ENCODE measurements around the gene CLCNKA. TPM values are rescaled to one million over a fixed set of nuclear protein-coding genes. Genes with fewer than 3 reads are reported as not detected.

CLCNKA gene
- total and polyA plus RNA-seq, 2 of the 8 experiments (the other 6 are each of a cell fraction or from before 2014, with no cell fraction given), result 0.95 to 2.0 TPM

- no peaks in the 10 kb centered on the region for H4K20me1 ChIP-seq (replicated peaks in 1 of 2; ENCODE audit: control insufficient read depth in 1 of 2, insufficient read depth in 2 of 2, low read length in 2 of 2)
- no peak overlapping the region for H2BK120ac ChIP-seq (replicated peaks; ENCODE audit: low read depth, low read length)
- WGBS, 2 experiments (ENCODE audit: extremely low coverage in 1 of 2, insufficient coverage in 1 of 2, insufficient read length in 1 of 2, insufficient replicate concordance in 2 of 2, low coverage in 1 of 2, low lambda C conversion rate in 2 of 2, missing lambda C conversion rate in 1 of 2), result 90% methylated on average over 11 of the region's 15 CpGs; no CpG with 5 or more reads in 1 of the 2 experiments
- POLR2A ChIA-PET (ENCODE audit: partially characterized antibody), result interaction anchor here (1.0 to 1.5 kb wide), 3 partner anchors 10 to 50 kb away, joined by 3 to 4 read pairs (median 4); partner anchors contain the start of gene FAM131C
- DNase-seq (ENCODE audit: low read depth in 1 of 2, low spot score in 2 of 2) (no peak), FAIRE-seq (no peak)
- no peak overlapping the region for H3K14ac ChIP-seq (ENCODE audit: insufficient read length)
- CTCF ChIA-PET (ENCODE audit: partially characterized antibody), result interaction anchor here (0.7 to 7.8 kb wide), 6 partner anchors 9 to 106 kb away, joined by 3 to 91 read pairs (median 4); no protein-coding TSS in a partner anchor
- H4K8ac ChIP-seq (ENCODE audit: extremely low read depth, insufficient read depth, low read length), result no peak overlapping the region
- no peak overlapping the region for H4K5ac ChIP-seq (ENCODE audit: insufficient read length, low read depth, low read length)
- H2BK20ac ChIP-seq (ENCODE audit: low read length), result 0 out of 2 replicates have a peak overlapping the region, but pooled peaks have one; percentile 61
- H3K27me3 ChIP-seq (replicated peaks in 1 of 4; ENCODE audit: control insufficient read depth in 3 of 4, extremely low read depth in 1 of 4, insufficient read depth in 3 of 4, low read length in 3 of 4), result peaks cover 0 to 4% (median 2%) of the 10 kb centered on the region in 4 experiments; a peak in 2 of 7 replicates
- no peak overlapping the region for H3K18ac ChIP-seq (ENCODE audit: extremely low read depth, low read length)
- H3K36me3 ChIP-seq (ENCODE audit: control insufficient read depth in 2 of 4, insufficient read depth in 4 of 4, low read length in 3 of 4), result no peaks in the 10 kb centered on the region
- H3K4me3 ChIP-seq (ENCODE audit: extremely low read depth in 1 of 4, insufficient read depth in 2 of 4, low read depth in 3 of 4, low read length in 4 of 4), result no peak overlapping the region
- no peak overlapping the region; the same call in 1 of the 2 replicates for H2BK15ac ChIP-seq (ENCODE audit: low read length)
- H3K23ac ChIP-seq (ENCODE audit: insufficient read length), result no peak overlapping the region
- no peak overlapping the region for H3K9ac ChIP-seq (replicated peaks in 1 of 4; ENCODE audit: extremely low read depth in 1 of 4, low read depth in 3 of 4, low read length in 3 of 4)
- H3K23me2 ChIP-seq (ENCODE audit: low read depth, low read length), result no peaks in the 10 kb centered on the region
- H2AFZ ChIP-seq (ENCODE audit: low read length), result no peak overlapping the region
- H3K4me1 ChIP-seq (replicated peaks in 1 of 4; ENCODE audit: control insufficient read depth in 3 of 4, insufficient read depth in 4 of 4, low read length in 3 of 4), result peaks cover 0 to 18% (median 13%) of the 10 kb centered on the region in 4 experiments; a peak in 6 of 7 replicates
- no peak overlapping the region for H2BK5ac ChIP-seq (ENCODE audit: low read depth, low read length)
- H2BK12ac ChIP-seq (ENCODE audit: low read depth, low read length), result peak overlapping the region; percentile 14; the same call in 1 of the 2 replicates
- no peak overlapping the region for H3K4me2 ChIP-seq (ENCODE audit: insufficient read depth in 1 of 2, low read depth in 2 of 2, low read length in 2 of 2)
- no peak overlapping the region for H3K4ac ChIP-seq (replicated peaks; ENCODE audit: insufficient read length, low read depth, low read length)
- H3K79me2 ChIP-seq (ENCODE audit: control insufficient read depth in 1 of 2, insufficient read depth in 2 of 2, low read length in 2 of 2), result no peaks in the 10 kb centered on the region
- no peak overlapping the region for H3K56ac ChIP-seq (replicated peaks; ENCODE audit: insufficient read length, low read depth, low read length)
- H4K91ac ChIP-seq (replicated peaks; ENCODE audit: insufficient read length, low read length), result no peak overlapping the region
- no peak overlapping the region for H2AK5ac ChIP-seq (ENCODE audit: low read depth, low read length)
- no peaks in the 10 kb centered on the region for H3K79me1 ChIP-seq (ENCODE audit: low read depth, low read length)
- no peak overlapping the region for H3K27ac ChIP-seq (ENCODE audit: low read depth, low read length)
- no peaks in the 10 kb centered on the region for H3K9me3 ChIP-seq (ENCODE audit: insufficient read depth in 2 of 2, low read depth in 1 of 2, low read length in 1 of 2)
- TF ChIP-seq RFX5 (IDR thresholded peaks at IDR 0.05; ENCODE audit: borderline replicate concordance, low read depth, low read length) (no peak), PHF8 (conservative IDR thresholded peaks at IDR 0.05; ENCODE audit: low read depth, low read length) (no peak), CREB1 (IDR thresholded peaks at IDR 0.05) (no peak), CHD2 (IDR thresholded peaks at IDR 0.05; ENCODE audit: low read length) (no peak), JUND (IDR thresholded peaks at IDR 0.05; ENCODE audit: low read length) (no peak), HDAC2 (IDR thresholded peaks at IDR 0.05; ENCODE audit: borderline replicate concordance in 1 of 2, low read depth in 2 of 2, low read length in 2 of 2) (no peak), RXRA (IDR thresholded peaks at IDR 0.05; ENCODE audit: insufficient read depth, low read depth, low read length) (no peak), CTBP2 (IDR thresholded peaks at IDR 0.05; ENCODE audit: borderline replicate concordance, insufficient read depth, insufficient read length, low read length) (no peak), HDAC6 (IDR thresholded peaks at IDR 0.05; ENCODE audit: low read depth, low read length) (no peak), MAX (IDR thresholded peaks at IDR 0.05) (no peak), SIN3A (conservative IDR thresholded peaks at IDR 0.05 in 1 of 2, IDR thresholded peaks at IDR 0.05 in 1 of 2; ENCODE audit: low read depth in 1 of 2, low read length in 2 of 2) (no peak)
These were observed 41.5 kb downstream of the CLCNKA start for GRCh38 chr1:16063226-16063829.
